Cardiac septum (tissue), 1 donor: ENCODE results near the gene GLYATL3. TPM values are rescaled to one million over a fixed set of nuclear protein-coding genes. Genes with fewer than 3 reads are reported as not detected.

Source experiments
- DNase-seq: peaks from one replicate; pipeline ENCODE4 v3.0.0-alpha.2; 2020; ENCODE audit warnings: low spot score
- intact Hi-C: fragments of 100-400 bp; cut with DNase I; formaldehyde crosslinking; loops from one replicate; pipeline ENCODE4 v1.14.0; 2022
- total RNA-seq: library from RNA; stranded (reverse); fragmentation: NEBNext Ultra II Directional; extraction: Animal tissue kit (Norgen Biotek cat#: 25700); gene quantifications from one replicate; pipeline ENCODE4 v1.2.1, GENCODE V29; 2021
- donor health status: DM: no; HTN: no; CAD: no.

Gene GLYATL3
- total RNA-seq, 1 donor from 2014 or later, result not detected

DNA sequence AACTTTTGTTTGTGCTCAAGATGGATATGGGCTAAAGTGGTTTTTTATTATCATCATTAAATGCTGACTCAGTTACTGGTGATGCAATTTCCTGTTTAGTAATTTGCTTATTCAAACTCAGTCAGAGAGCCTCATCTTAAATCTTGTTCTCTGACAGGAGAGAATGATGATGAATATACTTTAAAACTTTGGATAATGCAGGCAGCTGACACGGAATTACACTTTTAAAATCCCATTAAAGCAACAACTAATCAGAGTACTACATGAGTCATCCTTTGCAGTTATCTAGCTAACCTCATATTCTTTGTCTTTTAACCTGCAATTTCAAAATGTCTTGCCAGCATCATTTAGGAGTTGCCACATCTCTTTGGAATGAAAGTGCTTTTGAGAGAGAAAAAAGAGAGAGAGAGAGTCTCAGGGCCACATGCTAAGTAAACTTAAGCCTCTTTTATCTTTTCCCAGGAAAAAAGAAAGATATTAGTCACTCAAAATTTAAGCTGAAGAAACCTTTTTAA, 41.5 kb downstream of the GLYATL3 start:
- intact Hi-C loops, result no loop called here
- DNase-seq, result no peak

DNA sequence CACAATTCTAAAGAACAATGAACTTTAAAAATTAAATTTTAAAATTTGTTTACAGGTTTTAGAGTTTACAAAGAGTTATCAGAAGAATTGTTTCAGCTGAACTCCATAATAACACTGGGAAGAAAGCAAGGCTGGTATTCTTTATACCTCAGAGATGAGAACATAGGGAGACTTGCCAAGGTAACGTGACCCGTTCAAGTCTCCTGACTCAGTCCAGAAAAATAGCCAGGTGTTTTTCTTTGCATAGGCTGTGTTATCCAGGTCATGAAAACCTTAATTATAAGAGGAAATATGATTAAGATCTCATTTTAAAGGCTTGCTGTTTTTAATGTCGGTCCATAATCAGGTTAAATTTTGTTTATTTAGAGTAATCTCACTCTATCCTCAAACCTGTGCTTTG, 42.2 kb downstream of the GLYATL3 start:
- DNase-seq, result no peak
- intact Hi-C loops, result no loop called here

DNA sequence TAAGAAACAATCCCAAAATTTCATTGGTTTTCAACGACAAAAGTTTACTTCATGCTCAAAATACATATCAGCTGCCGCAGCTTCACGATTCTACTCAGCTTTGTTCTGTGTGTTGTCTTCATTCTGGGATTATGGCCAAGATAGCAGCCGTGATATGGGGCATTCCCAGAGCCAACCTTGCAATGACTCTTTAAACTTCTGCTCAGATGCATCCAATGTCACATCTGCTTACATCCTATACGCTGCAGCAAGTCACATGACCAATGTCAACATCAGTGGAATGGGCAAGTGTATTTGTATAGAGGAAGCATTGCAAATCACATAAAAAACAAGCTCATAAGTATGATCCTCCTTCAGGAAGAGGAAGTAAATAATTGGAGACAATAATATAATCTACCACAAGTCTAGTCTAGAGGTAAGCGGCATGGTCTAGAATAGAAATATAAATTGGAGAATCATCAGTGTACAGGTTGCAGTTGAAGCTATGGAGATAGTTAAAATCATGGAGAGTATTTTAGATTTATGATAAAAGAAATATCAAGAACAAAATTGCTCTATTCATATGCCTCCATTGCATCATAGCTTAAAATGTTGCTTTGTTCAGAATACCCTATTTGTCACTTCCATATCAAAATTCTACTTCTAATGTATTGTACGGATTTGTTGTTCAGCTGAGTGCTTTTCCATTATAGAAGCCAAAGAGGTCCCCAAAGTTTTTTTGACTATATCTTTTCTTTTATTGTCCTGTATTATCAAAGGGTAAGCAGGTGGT, 43.5 kb downstream of the GLYATL3 start:
- intact Hi-C loops, result no loop called here
- DNase-seq, result no peak

DNA sequence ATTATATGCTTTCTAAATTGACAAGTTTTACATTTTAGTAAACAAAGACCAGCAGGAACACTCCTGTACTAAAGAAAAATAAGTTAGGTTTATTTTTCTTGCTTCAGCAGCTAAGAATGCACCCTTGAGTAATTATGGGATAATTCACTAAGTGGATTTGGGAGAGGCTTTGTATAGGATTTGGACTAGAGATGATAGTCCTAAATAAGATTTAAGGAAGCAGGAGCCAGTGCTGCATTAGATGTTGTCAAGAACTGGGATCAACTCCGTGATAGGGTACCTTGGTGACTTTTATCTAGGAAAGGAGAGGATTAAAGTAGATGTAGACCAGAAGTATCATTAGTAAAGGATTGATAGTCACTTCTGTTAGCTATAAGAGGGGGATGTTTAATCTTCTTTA, 46.6 kb downstream of the GLYATL3 start:
- intact Hi-C loops, result no loop called here
- DNase-seq, result no peak

DNA sequence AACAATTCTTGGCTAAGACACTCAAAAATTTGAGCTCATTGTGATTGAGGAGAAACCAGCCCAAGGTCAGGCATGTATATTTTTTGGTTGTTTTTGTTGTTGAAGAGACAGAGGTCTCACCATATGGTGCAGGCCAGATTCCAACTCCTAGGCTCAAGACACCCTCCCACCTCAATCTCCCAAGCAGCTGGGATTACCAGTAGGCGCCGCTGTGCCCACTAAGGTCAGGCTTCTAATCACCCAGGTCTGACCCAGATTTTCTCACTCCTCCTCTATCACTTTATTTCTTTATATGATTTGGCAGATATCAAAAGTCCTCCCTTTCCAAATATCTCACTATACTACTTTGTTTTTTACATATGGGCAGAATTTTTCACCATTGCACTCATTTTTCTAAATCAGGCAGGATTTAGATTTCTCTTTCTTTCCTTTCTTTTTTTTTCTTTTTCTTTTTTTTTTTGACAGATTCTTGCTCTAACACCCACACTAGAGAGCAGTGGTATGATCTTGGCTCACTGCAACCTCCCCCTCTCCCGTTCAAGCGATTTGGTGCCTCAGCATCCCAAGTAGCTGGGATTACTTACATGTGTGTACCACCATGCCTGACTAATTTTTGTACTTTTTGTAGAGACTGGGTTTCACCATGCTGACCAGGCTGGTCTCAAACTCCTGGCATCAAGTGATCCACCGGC, 49.0 kb downstream of the GLYATL3 start:
- DNase-seq, result no peak
- intact Hi-C loops, result no loop called here

DNA sequence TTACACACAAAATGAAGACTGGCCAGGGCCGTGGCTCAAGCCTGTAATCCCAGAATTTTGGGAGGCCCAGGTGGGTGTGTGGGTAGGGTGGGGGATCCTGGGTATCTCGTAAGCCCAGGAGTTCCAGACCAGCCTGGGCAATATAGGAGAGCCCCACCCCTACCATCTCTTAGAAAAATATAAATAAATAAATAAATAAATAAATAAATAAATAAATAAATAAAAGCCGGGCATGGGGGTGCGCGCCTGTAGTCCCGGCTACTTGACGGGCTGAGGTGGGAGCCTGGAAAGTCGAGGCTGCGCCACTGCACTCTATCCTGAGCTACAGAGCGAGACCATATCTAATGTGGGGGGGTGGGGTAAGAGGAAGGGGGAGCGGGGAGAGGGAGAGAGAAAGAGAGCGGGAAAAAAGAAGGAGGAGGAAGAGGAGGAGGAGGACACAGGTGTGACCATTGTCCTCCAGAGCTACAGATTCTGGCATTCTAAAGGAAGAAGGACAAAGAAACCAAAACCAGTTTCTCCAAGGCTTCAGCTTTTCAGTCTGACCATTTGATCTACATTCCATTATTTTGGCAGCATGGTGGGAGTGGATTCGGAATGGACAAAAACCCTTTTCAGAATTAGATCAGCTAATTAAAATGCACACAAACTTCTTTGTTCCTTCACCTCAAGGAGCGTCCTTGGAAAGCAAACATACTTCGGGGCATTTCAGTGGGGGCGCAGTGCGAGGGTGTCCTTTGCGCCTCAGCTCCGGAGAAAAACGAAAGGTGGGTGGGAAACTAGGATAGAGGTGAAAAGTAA, 50.2 kb downstream of the GLYATL3 start:
- intact Hi-C loops, result no loop called here
- DNase-seq, result no peak

DNA sequence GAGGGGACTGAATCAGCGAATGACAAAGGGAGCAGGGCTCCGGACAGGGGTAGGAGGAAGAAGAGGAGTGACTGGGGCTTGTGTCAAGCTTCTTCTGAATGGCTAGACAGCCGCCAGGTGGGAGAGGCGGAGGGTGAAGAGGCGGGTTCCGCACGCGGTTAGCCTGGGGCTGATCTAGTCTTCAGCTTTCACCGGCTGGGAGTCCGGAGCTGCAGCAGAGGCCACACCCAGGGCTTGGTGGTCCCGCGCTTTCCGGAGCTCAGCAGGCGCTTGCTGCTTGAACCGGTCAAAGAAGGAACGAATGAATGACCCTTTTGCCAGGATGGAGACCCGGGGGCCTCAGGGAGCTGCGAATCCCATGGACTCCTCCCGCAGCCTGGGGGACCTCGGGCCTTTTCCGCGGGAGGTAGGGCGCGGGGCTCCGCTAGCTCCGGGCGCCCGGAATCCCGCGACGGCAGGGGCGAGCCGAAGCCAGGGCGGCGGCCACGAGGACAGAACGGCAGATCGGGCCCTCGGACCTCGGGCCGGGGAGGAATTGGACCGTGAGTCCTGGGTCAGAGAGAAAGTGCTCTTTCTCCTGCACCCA, 50.9 kb downstream of the GLYATL3 start, which contains the start of gene C6orf141:
TSS of gene C6orf141 (plus strand) at position 177 of the 586 bp plus-strand sequence. CDS start at position 302, 125 bp downstream.
- no peak for DNase-seq
- intact Hi-C loops, result no loop called here

DNA sequence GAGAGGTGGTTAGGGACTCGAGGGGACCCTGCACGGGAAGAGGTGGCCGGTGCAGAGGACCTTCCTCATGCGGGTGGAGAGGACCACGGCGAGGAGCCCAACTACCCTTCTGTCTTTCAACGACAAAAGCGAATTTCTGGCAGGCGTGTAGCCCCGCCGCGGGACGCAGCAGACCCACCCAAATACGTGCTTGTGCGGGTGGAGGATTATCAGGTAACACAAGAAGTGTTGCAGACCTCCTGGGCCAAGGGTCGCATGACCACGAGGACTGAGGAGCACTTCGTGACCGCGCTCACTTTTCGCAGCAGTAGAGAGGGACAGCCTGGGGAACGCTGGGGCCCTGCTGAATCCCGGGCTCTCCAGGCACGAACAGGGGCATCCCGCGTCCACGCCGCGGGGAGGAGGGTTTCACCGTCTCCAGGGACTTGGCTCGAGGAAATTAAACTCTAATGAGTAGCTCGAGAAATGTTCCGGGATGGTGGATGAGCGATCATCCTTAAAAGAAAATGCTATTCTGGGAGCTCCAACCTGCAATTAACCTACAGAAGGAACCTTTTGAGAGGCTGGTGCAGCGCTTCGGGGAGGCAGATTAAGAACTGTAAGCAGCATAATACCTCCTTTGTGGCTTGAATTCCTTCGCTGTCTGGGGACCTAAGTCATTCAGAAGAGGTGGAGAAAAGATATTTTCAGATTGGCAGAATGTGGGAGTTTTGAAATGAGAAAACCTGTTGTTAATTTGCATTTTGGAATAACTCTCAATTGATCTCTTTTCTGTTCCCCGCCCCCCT, 51.5 kb downstream of the GLYATL3 start:
- intact Hi-C loops, result no loop called here
- DNase-seq, result no peak

DNA sequence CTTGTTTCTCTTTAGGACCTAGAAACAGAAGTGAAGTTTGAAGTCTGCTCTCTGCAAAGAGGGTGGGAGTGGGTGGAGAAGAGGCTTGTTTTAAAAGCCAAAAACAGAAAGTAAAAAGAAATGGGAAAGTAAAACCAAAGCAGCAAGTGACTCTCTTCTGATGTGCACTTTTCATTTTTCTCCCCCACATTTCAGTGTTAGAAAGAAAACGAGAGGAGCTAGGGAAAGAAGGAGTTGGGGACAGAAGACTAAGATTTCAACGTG, 52.1 kb downstream of the GLYATL3 start:
- no peak for DNase-seq

DNA sequence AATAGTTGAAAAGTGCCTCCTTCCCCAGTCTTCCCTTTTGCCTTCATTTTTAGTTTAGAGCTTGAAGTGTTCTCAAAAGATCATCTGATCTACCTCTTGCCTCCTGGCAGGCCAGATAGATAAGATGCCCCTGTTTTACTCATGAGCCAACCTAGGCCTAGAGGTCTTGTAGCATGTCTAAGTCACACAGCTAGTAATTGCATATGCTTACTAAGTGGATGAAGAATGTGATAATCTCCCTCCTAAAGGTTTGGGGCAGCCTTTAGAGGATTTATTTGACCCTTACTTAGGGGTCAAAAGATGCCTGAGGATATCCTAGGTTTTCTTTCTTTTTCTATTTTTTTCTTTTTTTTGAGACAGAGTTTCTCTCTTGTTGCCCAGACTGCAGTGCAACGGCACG, 52.9 kb downstream of the GLYATL3 start:
- no peak for DNase-seq
- intact Hi-C loops, result no loop called here

More for the DNA sequence above, 52.1 kb downstream of the GLYATL3 start:
- intact Hi-C loops, result no loop called here

DNA sequence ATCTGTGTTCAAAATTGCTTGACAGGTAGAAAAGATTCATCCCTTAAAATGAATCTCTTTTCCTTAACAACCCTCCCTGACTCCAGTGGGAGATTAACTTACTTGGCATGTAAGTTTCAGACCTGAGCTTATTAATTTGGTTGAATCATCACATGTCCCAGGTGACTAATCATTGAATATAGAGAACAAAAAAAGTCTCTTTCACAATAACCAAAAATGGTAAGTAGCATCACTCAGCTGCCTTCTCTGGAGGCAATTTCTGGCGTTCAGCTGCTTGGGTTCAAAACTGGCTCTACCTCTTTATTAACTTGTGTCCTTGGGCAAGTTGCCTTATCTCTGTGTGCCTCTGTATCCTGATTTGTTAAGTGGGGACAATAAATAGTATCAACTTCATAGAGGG, 53.7 kb downstream of the GLYATL3 start:
- no peak for DNase-seq
- intact Hi-C loops, result no loop called here

DNA sequence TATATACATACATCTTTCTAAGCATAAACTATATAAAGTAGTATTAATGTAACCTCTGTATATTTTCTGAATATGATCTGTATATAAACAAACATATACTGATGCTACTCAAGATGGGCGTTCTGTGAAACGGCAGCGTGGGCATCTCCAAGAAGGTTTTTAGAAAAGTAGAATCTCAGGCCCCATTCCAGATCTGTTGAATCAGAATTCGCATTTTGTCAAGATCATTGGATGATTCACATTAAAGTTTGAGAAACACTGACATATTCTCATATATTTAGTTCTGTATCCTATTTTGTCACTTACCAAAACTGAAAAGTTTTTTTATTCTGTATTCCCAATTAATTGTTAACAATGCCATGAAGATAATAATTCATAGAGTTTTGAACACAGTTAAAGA, 56.2 kb downstream of the GLYATL3 start:
- intact Hi-C loops, result no loop called here
- DNase-seq, result no peak

DNA sequence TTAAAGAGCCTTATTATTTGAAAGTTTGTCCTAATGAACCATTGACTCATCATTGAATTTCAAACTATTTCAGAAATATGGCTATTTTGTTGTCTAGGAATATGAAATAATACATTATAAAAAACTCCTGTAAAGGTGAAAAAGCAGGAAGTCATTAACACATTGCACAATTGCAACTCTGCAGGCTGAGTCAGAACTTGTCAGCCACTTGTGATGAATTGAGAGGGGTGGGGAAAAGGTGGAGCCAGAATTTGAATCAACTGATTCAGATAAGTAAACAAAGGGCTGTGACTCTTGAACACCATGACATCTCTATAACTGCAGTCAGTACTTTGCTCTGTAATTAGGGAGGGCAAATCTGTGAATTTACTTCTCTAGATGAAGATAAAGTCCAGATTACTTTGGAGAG, 56.7 kb downstream of the GLYATL3 start:
- intact Hi-C loops, result no loop called here
- DNase-seq, result no peak

DNA sequence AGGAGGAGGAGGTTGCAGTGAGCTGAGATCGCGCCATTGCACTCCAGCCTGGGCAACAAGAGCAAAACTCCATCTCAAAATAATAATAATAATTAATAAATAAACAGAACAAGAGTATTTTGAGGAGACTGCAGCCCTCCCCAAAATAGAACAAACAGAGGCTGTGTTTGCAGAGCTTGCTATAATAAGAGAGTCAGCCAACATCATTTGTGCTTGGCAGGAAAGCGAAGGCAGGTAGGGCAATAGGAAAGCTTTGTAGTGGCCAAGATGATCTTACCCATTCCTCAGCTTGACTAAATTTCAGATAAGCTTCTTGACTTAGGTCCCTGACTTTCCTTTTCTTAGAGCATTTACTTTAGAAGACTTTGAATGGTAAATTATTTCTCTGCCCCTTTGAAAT, 57.5 kb downstream of the GLYATL3 start:
- intact Hi-C loops, result no loop called here

DNA sequence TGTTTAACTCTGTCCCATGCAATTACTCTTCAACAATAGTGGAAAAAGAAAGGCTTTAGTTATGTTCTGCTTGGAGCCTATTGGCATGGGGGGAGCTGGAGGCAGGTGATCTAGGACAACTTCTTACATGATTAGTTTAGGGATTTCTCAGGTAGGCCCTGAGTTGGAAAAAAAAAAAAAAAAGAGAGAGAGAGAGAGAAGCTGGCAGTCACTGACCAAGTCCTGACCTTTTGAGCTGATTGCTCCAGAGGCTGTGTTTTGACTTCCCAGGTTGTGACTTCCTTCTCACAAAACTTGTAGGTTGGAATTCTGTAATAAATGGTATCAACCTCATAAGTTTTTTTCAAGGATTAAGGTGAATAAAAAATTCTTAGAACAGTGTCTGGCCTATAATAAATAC, 58.5 kb downstream of the GLYATL3 start:
- intact Hi-C loops, result no loop called here
- no peak for DNase-seq

More for the DNA sequence above, 57.5 kb downstream of the GLYATL3 start:
- DNase-seq, result no peak

DNA sequence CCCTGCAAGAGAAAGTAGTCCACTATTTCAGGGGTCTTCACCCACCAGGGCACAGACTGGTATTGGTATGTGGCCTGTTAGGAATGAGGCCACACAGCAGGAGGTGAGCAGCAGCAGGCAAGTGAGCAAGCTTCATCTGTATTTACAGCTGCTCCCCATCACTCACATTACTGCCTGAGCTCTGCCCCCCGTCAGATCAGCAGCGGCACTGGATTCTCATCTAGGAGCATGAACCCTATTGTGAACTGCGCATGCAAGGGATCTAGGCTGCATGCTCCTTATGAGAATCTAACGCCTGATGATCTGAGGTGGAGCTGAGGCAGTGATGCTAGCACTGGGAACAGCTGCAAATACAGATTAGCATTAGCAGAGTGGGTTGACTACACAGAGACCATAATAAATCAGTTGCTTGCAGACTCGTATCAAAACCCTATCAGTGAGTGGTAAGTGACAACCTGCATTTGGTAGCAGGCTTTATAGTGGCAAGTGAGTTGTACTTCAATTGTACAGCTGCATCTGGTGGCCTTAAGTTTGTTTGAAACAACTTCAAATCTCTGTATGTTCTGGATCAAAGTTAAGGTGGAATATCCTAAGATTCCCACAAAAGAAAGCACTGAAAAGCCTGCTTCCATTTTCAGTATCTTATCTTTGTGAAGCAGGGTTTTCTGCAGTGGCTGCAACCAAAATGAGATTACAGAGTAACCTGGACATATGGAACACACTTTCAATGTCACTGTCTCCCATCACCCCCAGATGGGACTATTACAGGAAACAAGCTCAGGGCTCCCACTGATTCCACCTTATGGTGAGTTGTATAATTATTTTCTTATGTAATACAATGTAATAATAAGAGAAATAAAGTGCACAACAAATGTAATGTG, 63.5 kb downstream of the GLYATL3 start:
- intact Hi-C loops, result no loop called here
- no peak for DNase-seq

DNA sequence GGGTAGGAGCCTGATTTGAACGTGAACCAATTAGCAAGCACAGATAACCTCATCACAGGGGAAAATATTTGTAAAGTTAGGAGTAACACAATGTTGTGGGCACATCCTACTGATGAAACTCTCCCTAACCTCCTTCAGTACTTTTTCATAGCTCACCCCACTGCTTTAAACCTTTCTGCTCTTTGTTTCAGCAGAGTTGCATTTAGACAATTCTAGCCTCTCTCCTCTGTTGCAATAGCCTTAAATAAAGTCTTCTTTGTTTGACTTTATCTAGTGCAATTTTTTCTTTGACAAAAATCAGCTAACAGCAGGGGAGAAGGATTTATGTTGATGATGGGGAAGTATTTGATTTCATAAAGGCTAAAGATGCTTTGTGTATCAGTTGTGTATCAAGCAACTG, 64.8 kb downstream of the GLYATL3 start:
- no peak for DNase-seq
- intact Hi-C loops, result no loop called here

DNA sequence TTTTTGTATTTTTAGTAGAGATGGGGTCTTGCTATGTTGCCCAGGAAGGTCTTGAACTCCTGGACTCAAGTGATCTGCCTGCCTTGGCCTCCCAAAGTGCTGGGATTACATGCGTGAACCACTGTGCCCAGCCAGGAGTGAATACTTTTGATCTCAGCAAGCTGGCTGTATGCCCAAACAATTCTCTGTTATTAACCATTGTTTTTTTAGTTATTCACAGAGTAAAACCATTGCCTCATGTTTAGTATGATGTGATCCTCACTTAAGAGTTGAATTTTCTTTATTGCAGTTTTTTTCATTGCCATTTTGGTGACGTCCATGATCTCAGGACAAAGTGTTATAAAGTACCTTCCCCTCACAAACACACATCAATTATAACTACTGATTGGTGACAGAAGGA, 65.5 kb downstream of the GLYATL3 start:
- no peak for DNase-seq
- intact Hi-C loops, result no loop called here
